Sigmoid colon (tissue), 7 donors: ENCODE data around the gene SKOR2. TPM values are rescaled to one million over a fixed set of nuclear protein-coding genes. Genes with fewer than 3 reads are reported as not detected.

Experiments used
- polyA plus RNA-seq, 3 donors: library from polyadenylated mRNA; stranded (reverse); fragments of 200-250 nt; gene quantifications; one replicate each; pipeline ENCODE4 v1.2.3, GENCODE V29; 2013
- small RNA-seq, 3 donors: library from RNA; depleted of rRNA; stranded (forward); fragments of <200 nt; gene quantifications; one replicate each; pipeline ENCODE3, GENCODE V24; 2016
- total RNA-seq, 4 donors: library from RNA; depleted of rRNA; stranded (reverse); fragments of >200 nt; gene quantifications; one replicate each; pipeline ENCODE4 v1.1.0, GENCODE V29; 2016
- donor health status: healthy with polysubstance abuse.
- donor health status: Bipolar disorder and iron deficiency.
- donor health status: healthy.

Gene SKOR2
- total and polyA plus RNA-seq, 7 donors: not detected

Small RNA genes within 50 kb of the gene (small RNA-seq; reads per million reads assigned to genes)
- 0 reads per million in 3 donors for gene RNU6-1131P

Other genes starting within 250 kb of the SKOR2 start
- not detected for gene ELOA2, start 216.0 kb downstream of the SKOR2 start, total RNA-seq
- not detected for gene ELOA2, start 216.0 kb downstream of the SKOR2 start, polyA plus RNA-seq
- gene HDHD2, start 101.2 kb downstream of the SKOR2 start, total RNA-seq: 10 to 100 TPM; 21.0 to 30.3 (median 25.6) TPM
- gene HDHD2, start 101.2 kb downstream of the SKOR2 start, polyA plus RNA-seq: 10 to 100 TPM; 24.9 to 34.0 (median 30.6) TPM
- gene IER3IP1, start 75.3 kb downstream of the SKOR2 start, total RNA-seq: 10 to 100 TPM in 3 of 4 donors, 1 to 10 TPM in 1; 7.1 to 15.7 (median 11.8) TPM
- gene IER3IP1, start 75.3 kb downstream of the SKOR2 start, polyA plus RNA-seq: 10 to 100 TPM; 12.6 to 20.4 (median 14.3) TPM